ENCODE results near the gene ATAT1.
A peak's percentile ranks its signal among the peaks of the same experiment; 100 is the strongest.

ATAT1 gene

DNA sequence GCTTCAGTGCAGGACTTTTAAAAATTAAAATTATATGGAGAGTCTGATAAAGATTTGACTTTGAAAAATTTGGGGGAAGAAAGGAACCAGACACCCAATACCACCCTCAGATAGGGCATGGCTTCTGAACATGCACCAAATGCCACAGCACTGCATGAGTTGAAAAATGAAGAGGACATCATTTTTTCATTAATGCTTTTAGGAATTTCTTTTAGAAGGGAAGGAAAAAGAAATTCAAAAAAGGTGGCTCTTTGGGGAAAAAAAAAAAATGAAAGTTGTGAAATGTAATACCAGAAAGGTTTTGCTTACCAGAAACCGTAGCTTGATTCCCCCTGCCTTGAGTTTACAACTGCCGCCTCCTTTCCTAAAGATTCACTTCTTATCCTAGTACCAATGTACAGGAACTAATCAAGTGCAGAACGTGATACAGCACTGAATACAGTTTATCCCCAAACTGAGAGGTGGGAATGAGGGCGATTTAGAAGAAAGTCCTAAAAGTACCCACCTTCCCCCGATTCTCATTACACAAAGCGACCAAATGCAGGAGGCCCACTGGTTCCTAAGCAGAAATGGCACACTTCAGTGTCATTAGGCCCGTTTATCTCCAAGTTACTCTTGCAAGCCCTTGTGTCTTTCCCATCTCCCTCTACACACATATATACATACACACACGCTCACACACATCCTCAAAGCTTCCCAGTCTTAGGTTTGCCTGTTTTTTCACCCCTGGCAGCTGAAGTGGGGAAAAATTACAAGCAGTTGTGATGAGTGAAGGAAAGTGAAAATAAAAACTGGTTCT, 12.4 kb upstream of the ATAT1 start:
- peaks cover 44% of the 10 kb centered on the region for H3K36me3 Mint-ChIP-seq (ENCODE audit: low read depth)
- TF ChIP-seq, protein P1, sequence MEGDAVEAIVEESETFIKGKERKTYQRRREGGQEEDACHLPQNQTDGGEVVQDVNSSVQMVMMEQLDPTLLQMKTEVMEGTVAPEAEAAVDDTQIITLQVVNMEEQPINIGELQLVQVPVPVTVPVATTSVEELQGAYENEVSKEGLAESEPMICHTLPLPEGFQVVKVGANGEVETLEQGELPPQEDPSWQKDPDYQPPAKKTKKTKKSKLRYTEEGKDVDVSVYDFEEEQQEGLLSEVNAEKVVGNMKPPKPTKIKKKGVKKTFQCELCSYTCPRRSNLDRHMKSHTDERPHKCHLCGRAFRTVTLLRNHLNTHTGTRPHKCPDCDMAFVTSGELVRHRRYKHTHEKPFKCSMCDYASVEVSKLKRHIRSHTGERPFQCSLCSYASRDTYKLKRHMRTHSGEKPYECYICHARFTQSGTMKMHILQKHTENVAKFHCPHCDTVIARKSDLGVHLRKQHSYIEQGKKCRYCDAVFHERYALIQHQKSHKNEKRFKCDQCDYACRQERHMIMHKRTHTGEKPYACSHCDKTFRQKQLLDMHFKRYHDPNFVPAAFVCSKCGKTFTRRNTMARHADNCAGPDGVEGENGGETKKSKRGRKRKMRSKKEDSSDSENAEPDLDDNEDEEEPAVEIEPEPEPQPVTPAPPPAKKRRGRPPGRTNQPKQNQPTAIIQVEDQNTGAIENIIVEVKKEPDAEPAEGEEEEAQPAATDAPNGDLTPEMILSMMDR (IDR thresholded peaks at IDR 0.05): no peak
- DNase-seq: no peak
- peak overlapping the region; percentile 100 for H3K4me3 Mint-ChIP-seq
- peaks cover 84% of the 10 kb centered on the region for H3K4me1 Mint-ChIP-seq
- H3K27ac Mint-ChIP-seq: peak overlapping the region; percentile 100
- no peaks in the 10 kb centered on the region for H3K9me3 Mint-ChIP-seq
- peaks cover 11% of the 10 kb centered on the region for H3K27me3 Mint-ChIP-seq (ENCODE audit: low read depth, poor library complexity)

DNA sequence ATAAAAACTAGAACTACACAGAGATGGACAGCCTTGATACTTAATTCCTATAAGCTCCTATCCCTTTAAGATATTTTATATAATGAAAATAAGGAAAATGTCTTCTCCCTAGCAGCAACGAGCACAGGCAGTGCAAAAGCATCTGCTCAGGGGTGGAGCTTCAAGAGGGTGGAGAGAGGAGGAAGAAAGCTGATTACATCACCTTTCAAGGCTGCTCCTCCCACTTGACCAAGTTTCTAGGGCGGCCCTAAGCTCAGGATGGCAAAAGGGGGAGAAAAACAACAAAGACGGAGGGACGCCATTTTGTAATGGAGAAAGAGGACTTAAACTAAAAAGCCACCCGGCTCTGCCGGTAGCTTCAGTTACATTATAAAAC, 11.8 kb upstream of the ATAT1 start:
- Mint-ChIP-seq H3K27ac (peak overlapping the region; percentile 100), H3K27me3 (ENCODE audit: low read depth, poor library complexity) (peaks cover 11% of the 10 kb centered on the region), H3K4me3 (peak overlapping the region; percentile 100), H3K4me1 (peaks cover 83% of the 10 kb centered on the region), H3K9me3 (no peaks in the 10 kb centered on the region), H3K36me3 (ENCODE audit: low read depth) (peaks cover 44% of the 10 kb centered on the region)
- TF ChIP-seq, protein P1 (IDR thresholded peaks at IDR 0.05): no peak
- peak; percentile 73 for DNase-seq

DNA sequence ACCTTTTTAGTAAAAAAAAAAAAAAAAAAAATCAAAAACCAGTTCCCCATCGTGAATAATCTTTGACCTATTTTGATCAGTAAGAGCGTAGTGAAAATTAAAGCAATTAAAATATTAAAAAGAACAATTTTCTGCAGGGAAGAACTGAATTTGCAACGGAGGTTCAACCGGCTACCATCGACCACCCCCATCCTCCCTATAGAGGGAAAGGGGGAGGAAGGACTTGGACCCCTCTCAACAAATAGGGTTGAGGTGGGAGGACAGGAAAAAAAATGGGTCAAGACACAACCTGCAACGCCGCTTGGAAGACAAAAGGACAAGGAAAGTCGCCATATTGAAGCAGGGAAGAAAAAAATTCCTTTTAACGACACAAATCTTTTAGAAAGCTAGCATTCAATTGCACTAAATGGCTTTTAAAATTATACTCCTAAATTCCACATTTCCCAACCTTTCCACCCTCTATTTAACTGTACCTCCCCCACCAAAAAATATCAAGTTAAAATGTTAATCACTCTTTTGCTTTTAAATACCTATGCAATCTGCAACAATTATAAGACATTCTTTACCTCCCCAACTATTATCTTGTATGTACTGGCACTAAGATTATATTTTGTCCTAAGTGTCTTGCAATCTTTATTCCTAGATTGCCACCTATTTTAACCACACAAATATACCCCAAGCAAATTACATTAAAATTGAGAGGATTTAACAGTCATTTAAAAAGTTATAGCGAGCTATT, 11.3 kb upstream of the ATAT1 start:
- H3K27ac Mint-ChIP-seq: peak overlapping the region; percentile 100
- TF ChIP-seq, protein P1 (IDR thresholded peaks at IDR 0.05): no peak
- peaks cover 77% of the 10 kb centered on the region for H3K4me1 Mint-ChIP-seq
- peak; percentile 39 for DNase-seq
- H3K27me3 Mint-ChIP-seq (ENCODE audit: low read depth, poor library complexity): peaks cover 11% of the 10 kb centered on the region
- peaks cover 41% of the 10 kb centered on the region for H3K36me3 Mint-ChIP-seq (ENCODE audit: low read depth)
- peak overlapping the region; percentile 100 for H3K4me3 Mint-ChIP-seq
- H3K9me3 Mint-ChIP-seq: no peaks in the 10 kb centered on the region

DNA sequence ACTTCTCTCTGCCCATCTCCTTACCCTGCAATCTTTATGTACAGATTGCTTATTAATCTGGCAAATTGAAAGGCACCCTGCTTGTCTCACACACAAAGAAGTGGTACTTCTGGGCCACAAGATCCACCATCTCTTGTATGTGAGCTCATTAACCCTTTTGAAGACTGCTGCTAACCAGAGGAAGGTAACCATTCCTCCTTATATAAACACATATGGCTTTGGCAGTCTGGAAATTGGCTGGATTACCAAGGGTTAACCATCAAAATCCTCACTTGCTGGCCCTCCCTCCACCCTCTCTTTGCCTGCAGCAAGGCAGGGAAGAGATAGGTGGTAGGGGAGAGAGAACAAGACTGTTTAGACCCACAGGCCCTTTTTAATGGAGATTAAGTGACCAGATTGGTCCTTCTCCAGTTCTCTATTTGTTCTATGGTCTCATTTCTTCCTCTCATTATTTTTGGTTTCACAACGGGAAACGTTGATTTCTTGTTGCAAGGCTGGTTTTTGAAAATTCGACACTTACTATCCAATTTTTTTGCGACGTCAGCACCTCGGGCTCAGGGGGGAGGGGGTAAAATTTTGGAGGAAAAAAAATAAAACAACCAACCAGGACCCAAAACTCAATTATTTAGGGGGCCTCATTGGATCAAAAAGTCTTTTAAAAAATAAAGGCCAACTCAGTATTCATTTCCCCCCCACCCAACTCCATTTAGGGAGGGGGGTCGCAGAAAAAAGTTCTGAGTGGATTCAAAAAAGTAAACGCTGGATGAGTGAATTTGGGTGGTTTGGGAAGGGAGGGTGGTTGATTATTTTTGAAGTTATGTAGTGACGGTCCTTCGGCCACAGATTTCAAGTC, 10.5 kb upstream of the ATAT1 start:
- peak overlapping the region; percentile 100 for H3K27ac Mint-ChIP-seq
- H3K9me3 Mint-ChIP-seq: no peaks in the 10 kb centered on the region
- H3K36me3 Mint-ChIP-seq (ENCODE audit: low read depth): peaks cover 41% of the 10 kb centered on the region
- peaks cover 11% of the 10 kb centered on the region for H3K27me3 Mint-ChIP-seq (ENCODE audit: low read depth, poor library complexity)
- H3K4me1 Mint-ChIP-seq: peaks cover 71% of the 10 kb centered on the region
- peak overlapping the region; percentile 100 for H3K4me3 Mint-ChIP-seq
- TF ChIP-seq, protein P1 (IDR thresholded peaks at IDR 0.05): no peak
- DNase-seq: no peak

DNA sequence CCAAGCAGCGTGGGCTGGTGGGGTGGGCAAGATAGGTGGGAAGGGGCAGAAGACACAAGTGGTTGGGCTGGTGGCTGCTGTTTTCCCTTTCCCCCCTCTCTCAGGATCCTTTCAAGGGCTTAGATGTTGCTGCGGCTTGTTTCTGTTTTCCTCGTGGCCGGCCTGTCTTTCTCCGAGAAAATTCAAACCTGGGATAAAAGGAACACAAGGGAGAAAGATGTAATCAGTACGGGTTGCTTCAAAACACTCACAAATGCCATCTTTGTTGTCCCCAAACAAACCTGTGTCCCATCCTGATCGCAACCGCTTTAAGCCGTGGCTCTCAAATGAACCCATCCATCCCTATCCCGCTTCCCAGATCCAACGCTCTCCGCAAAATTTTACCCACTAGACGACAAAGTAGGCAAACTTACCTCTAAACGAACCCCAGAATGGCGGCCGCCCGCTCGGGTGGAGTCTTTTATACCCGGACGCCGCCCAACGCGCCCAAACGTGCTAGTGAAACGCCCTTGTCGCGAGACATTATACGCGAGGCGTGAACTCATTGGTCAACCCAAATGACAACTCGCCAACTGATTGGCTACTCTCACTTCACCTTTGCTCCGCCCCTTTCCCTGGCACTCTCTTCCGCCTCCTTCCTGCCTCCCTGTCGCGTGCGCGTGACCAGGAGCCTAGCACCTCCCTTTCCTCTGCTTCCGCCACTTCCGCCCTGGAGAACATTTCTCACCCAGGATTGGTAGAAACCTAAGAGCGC, 9.7 kb upstream of the ATAT1 start, which contains the start of gene PPP1R10:
PPP1R10 (minus strand) TSS at position 433 of the 754 bp plus-strand sequence. CDS start 7,299 bp downstream, outside the sequence.
- no peaks in the 10 kb centered on the region for H3K9me3 Mint-ChIP-seq
- TF ChIP-seq, protein P1 (IDR thresholded peaks at IDR 0.05): no peak
- peaks cover 11% of the 10 kb centered on the region for H3K27me3 Mint-ChIP-seq (ENCODE audit: low read depth, poor library complexity)
- H3K4me1 Mint-ChIP-seq: peaks cover 63% of the 10 kb centered on the region
- peaks cover 41% of the 10 kb centered on the region for H3K36me3 Mint-ChIP-seq (ENCODE audit: low read depth)
- H3K27ac Mint-ChIP-seq: peak within 1 kb of the TSS; percentile 100
- DNase-seq: peak; percentile 95
- H3K4me3 Mint-ChIP-seq: peak within 1 kb of the TSS; percentile 100

Measured in nephron progenitor cell (in vitro differentiated cells).